ENCODE results near the gene PFKFB2.

The PFKFB2 gene

DNA sequence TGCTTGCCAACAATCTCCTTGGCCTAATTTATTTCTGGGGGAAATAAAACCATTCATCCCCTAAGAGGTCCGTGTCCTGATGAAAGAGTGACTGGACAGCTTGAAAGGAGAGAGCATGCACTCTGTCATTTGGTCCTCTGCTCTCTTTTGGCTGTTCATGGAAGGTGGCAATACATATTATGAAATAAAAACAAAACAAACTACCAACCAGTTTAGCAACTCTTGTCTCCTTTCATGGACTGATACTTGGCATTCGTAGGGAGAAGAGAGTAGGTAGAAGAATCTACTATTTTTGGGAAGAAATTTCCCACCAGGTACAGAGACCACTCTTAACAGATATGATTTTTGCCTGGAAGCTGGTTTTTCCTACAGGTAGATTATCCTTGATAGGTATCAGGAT lies 19.8 kb upstream of the PFKFB2 start:
- DNase-seq (ENCODE audit: low read depth) = no peak
- TF ChIP-seq MYC (IDR thresholded peaks at IDR 0.05; ENCODE audit: low read depth, low read length) = no peak
- no peak for TF ChIP-seq MAX (IDR thresholded peaks at IDR 0.05; ENCODE audit: low read depth, low read length)
- no peak for TF ChIP-seq CTCF (IDR thresholded peaks at IDR 0.05; ENCODE audit: low read depth, low read length)
- no peak overlapping the region for H3K4me3 ChIP-seq (ENCODE audit: low read depth, low read length)

DNA sequence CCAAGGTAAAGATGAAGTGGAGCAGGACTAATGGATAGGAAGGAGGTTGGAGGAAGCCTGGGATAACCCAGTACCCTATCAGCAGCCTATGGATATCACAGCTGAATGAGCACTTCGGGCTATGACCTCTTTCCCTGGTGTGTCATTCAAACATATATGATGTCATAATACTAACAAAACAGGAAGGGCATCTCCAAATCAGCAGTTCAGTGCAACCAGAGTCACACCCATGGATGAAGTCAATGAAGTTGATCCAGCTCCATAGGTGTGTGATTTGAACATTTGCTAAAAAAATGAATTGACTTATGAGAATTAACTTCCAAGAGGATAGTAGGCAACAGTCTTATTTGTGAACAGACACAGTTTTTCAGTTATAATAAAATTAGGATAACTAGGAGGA lies 18.9 kb upstream of the PFKFB2 start:
- no peak overlapping the region for H3K4me3 ChIP-seq (ENCODE audit: low read depth, low read length)
- DNase-seq (ENCODE audit: low read depth) = no peak
- TF ChIP-seq CTCF (IDR thresholded peaks at IDR 0.05; ENCODE audit: low read depth, low read length) = no peak
- no peak for TF ChIP-seq POLR2A (IDR thresholded peaks at IDR 0.05; ENCODE audit: extremely low read depth, insufficient read length)
- TF ChIP-seq MYC (IDR thresholded peaks at IDR 0.05; ENCODE audit: low read depth, low read length) = no peak
- no peak for TF ChIP-seq MAX (IDR thresholded peaks at IDR 0.05; ENCODE audit: low read depth, low read length)

- TF ChIP-seq POLR2A (IDR thresholded peaks at IDR 0.05; ENCODE audit: extremely low read depth, insufficient read length) (no peak), CTCF (IDR thresholded peaks at IDR 0.05; ENCODE audit: low read depth, low read length) (no peak), MYC (IDR thresholded peaks at IDR 0.05; ENCODE audit: low read depth, low read length) (no peak), MAX (IDR thresholded peaks at IDR 0.05; ENCODE audit: low read depth, low read length) (no peak)
- DNase-seq (ENCODE audit: low read depth) = no peak
Measured at GRCh38 chr1:207034998-207035397, 18.1 kb upstream of the PFKFB2 start.

DNA sequence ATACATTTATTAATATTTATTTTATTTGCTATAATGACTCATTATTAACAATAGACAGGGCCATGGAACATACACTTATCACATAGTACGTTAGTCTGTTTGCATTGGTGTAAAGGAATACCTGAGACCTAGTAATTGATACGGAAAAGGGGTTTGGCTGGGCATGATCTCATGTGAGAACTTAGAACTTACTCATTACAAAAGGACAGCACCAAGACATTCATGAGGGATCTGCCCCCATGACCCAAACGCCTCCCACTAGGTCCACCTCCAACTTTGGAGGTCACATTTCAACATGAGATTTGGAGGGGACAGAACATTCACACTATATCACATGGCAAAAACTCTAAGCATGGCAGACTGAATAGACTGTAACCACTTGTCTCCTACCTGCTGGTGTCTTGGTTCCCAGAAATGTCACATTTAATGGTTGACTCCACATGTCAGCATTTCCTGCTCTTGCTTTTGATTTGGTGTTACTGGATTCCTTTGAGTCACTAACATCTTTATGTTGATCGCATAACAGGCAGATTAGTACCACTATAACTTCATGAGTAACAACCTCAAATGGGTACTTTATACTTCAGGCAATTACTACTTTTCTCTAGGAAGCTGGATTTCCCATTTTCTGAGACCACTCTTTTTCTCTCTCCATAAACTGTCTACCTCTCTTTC lies 17.1 kb upstream of the PFKFB2 start:
- no peak overlapping the region for H3K4me3 ChIP-seq (ENCODE audit: low read depth, low read length)
- no peak for TF ChIP-seq CTCF (IDR thresholded peaks at IDR 0.05; ENCODE audit: low read depth, low read length)
- TF ChIP-seq MAX (IDR thresholded peaks at IDR 0.05; ENCODE audit: low read depth, low read length) = no peak
- no peak for TF ChIP-seq POLR2A (IDR thresholded peaks at IDR 0.05; ENCODE audit: extremely low read depth, insufficient read length)
- TF ChIP-seq MYC (IDR thresholded peaks at IDR 0.05; ENCODE audit: low read depth, low read length) = no peak
- no peak for DNase-seq (ENCODE audit: low read depth)

More at GRCh38 chr1:207034998-207035397, 18.1 kb upstream of the PFKFB2 start:
- no peak overlapping the region for H3K4me3 ChIP-seq (ENCODE audit: low read depth, low read length)

- no peak for TF ChIP-seq MYC (IDR thresholded peaks at IDR 0.05; ENCODE audit: low read depth, low read length)
- no peak for TF ChIP-seq CTCF (IDR thresholded peaks at IDR 0.05; ENCODE audit: low read depth, low read length)
- TF ChIP-seq POLR2A (IDR thresholded peaks at IDR 0.05; ENCODE audit: extremely low read depth, insufficient read length) = no peak
- no peak for TF ChIP-seq MAX (IDR thresholded peaks at IDR 0.05; ENCODE audit: low read depth, low read length)
- no peak overlapping the region for H3K4me3 ChIP-seq (ENCODE audit: low read depth, low read length)
Measured at GRCh38 chr1:207036865-207037264, 16.2 kb upstream of the PFKFB2 start.

More at GRCh38 chr1:207036865-207037264, 16.2 kb upstream of the PFKFB2 start:
- no peak for DNase-seq (ENCODE audit: low read depth)

All from NB4 (cell line).